Thyroid gland (tissue), 4 donors: ENCODE measurements around the gene COL27A1. TPM values are rescaled to one million over a fixed set of nuclear protein-coding genes. Genes with fewer than 3 reads are reported as not detected.

Experiments
- DNase-seq, 2 donors: peaks; one replicate each; pipeline ENCODE4 v3.0.0-alpha.2; 2019
- H3K27ac ChIP-seq, 3 donors: fragments of 200-600 bp; sonication (generic); 1 replicate in 2 of 3; 2 replicates in 1 of 3; pipeline ENCODE4 v1.5.1; 2016 to 2019; ENCODE audit warnings: mild to moderate bottlenecking in 1 of 3, moderate library complexity in 1 of 3
- H3K27me3 ChIP-seq: fragments of 200-600 bp; sonication (generic); one replicate; pipeline ENCODE4 v1.5.1; 2019
- H3K36me3 ChIP-seq, 2 donors: fragments of 200-600 bp; sonication (generic); one replicate each; pipeline ENCODE4 v1.5.1; 2016 to 2019
- H3K4me1 ChIP-seq, 2 donors: fragments of 200-600 bp; sonication (generic); one replicate each; pipeline ENCODE4 v1.5.1; 2017 to 2019
- H3K4me3 ChIP-seq, 3 donors: fragments of 200-600 bp; sonication (generic); replicated peaks in 1 of 3; 1 replicate in 2 of 3; 2 replicates in 1 of 3; pipeline ENCODE4 v1.5.1; 2016; ENCODE audit warnings: mild to moderate bottlenecking in 1 of 3
- H3K9me3 ChIP-seq: fragments of 200-600 bp; sonication (generic); one replicate; pipeline ENCODE4 v1.5.1; 2017
- POLR2A ChIP-seq, 2 donors: fragments of 450-650 bp; IDR thresholded peaks; one replicate each; pipeline ENCODE4 v1.6.1; 2017; ENCODE audit warnings: antibody characterized with exemption in 2 of 2, mild to moderate bottlenecking in 2 of 2, moderate library complexity in 1 of 2
- WGBS, 2 donors: methylation state at CpG; one replicate each; pipeline ENCODE4 v1.1.5; 2017; 5-methylcytosine and 5-hydroxymethylcytosine counted together
- intact Hi-C: fragments of 100-400 bp; cut with DNase I; formaldehyde crosslinking; loops from one replicate; pipeline ENCODE4 v1.15.1; 2023
- total RNA-seq, 4 donors: library from RNA; depleted of rRNA; stranded (reverse); fragments of >200 nt; gene quantifications; one replicate each; pipeline ENCODE4 v1.2.3, GENCODE V29; 2016
- TF ChIP-seq, protein P1 (sequence below), 6 experiments: fragments of 200-600 bp in 3 of 6; fragments of 450-650 bp in 3 of 6; sonication (generic) in 3 of 6; IDR thresholded peaks; one replicate each; pipeline ENCODE4 v1.5.1; 2016 to 2019; ENCODE audit warnings: antibody characterized with exemption in 6 of 6, mild to moderate bottlenecking in 2 of 6, inconsistent platforms in 1 of 6, moderate library complexity in 1 of 6

COL27A1 gene
- total RNA-seq, 4 donors from 2014 or later = 6.7 to 32.5 (median 10.6) TPM

DNA sequence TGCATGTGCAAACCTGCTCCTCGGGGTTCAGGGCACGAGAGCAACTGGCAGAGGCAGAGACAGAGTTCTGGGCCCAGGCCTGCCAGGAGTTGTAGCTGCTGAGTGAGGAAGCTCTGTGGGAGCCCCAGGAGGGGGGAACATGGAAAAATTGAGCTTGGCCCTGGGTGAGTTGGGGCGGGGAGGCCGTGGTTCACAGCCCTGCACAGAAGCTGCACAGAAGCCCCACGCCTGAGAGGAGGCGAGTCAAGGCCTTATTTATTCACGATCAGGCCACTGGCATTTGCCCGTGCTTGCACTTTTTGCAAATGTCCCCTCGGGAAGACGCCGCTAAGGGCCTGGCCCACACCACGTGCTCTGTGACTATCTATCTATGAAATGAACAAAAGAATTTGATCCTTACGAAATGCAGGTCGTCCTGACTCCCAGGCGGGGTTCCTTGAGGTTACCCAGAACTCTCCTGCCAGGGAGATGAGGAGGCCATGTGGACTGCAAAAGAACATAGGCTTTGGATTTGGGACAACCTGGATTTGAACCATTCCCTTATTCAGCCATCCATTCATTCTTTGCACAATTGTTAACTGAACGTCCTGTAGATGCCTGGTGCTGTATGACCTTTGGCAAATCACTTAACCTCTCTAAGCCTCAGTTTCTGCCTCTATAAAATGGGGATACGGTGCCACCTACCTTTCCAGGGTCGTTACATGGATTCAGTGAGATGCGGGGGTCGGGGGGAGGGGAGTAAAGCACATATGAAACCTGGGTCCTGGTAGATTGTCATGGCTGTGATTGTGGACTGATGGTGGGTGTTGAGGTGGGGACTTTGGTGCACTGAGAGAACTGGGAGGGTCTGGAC is 17.9 kb downstream of the COL27A1 start:
- no peak for DNase-seq
- WGBS, 2 donors = 70 to 74% methylated on average over 18 to 20 of the region's 20 CpGs
- no peak overlapping the region for H3K27ac ChIP-seq
- intact Hi-C loops = no loop called here
- H3K36me3 ChIP-seq = no peaks in the 10 kb centered on the region
- no peaks in the 10 kb centered on the region for H3K4me1 ChIP-seq
- no peaks in the 10 kb centered on the region for H3K9me3 ChIP-seq
- no peak overlapping the region for H3K4me3 ChIP-seq
- no peaks in the 10 kb centered on the region for H3K27me3 ChIP-seq
- TF ChIP-seq, protein P1, sequence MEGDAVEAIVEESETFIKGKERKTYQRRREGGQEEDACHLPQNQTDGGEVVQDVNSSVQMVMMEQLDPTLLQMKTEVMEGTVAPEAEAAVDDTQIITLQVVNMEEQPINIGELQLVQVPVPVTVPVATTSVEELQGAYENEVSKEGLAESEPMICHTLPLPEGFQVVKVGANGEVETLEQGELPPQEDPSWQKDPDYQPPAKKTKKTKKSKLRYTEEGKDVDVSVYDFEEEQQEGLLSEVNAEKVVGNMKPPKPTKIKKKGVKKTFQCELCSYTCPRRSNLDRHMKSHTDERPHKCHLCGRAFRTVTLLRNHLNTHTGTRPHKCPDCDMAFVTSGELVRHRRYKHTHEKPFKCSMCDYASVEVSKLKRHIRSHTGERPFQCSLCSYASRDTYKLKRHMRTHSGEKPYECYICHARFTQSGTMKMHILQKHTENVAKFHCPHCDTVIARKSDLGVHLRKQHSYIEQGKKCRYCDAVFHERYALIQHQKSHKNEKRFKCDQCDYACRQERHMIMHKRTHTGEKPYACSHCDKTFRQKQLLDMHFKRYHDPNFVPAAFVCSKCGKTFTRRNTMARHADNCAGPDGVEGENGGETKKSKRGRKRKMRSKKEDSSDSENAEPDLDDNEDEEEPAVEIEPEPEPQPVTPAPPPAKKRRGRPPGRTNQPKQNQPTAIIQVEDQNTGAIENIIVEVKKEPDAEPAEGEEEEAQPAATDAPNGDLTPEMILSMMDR (IDR thresholded peaks at IDR 0.05) = no peak
- no peak for TF ChIP-seq POLR2A (IDR thresholded peaks at IDR 0.05)

DNA sequence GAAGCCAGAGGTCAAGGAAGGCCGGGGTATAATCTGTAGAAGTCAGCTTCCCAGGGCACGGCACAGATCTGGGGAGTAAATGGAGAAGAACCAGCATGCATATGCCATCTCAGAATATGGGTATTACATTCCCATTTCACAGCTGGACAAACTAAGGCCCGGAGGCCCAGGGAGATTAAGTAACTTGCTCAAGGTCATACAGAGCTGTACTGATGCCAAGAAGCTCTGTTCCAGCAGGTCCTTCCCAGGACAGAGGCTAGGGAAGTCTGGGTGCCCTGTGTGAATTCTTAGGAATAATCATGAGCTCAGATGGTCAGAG is 19.2 kb downstream of the COL27A1 start:
- no peaks in the 10 kb centered on the region for H3K4me1 ChIP-seq
- no peaks in the 10 kb centered on the region for H3K36me3 ChIP-seq
- DNase-seq = no peak
- no peak overlapping the region for H3K27ac ChIP-seq
- 64 to 76% methylated on average over 3 of the region's 3 CpGs for WGBS, 2 donors
- intact Hi-C loops = no loop called here
- TF ChIP-seq, protein P1 (IDR thresholded peaks at IDR 0.05) = no peak
- TF ChIP-seq POLR2A (IDR thresholded peaks at IDR 0.05) = no peak
- H3K27me3 ChIP-seq = no peaks in the 10 kb centered on the region
- H3K4me3 ChIP-seq = no peak overlapping the region
- no peaks in the 10 kb centered on the region for H3K9me3 ChIP-seq

DNA sequence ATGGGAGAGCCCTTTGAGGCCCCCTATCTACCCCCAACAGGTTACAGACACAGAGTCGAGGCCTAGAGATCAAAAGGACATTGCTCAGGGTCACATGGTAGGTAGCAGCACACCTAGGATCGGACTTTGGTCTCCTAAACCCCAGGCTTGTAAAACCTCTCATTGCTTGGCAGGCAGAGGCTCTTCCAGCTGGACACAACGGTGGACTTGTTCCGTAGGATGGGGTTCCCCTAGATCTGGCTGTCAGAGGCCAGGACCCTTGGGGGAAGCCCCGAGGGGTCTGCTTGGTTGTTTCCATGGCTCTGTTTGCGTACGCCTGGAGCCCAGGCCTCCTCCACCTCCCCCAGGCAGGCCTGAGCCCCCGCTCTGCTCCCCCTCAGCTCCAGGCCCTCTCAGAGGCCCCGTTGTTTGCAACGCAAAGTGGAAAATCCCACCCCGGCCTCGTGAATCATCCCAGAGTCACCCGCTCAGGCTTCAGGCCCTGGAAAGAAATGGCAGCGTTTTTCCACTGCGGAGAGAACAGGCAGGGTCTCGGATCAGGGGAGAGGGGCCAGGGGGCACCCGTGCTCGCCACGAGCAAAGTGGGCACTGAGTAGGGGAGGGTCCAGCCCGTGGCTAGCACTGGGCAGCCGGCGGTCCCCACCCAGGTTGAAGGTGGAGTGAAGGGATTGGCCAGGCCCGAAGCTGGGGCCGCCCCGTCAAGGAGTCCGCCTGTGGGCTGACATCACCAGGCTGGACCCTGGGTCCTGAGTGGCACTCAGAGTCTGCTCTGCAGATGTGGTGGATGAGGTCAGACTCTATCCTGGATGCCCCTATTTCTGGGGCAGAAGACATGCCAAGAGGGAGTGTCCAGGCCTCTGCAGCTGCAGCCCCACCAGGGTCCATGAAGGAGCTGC is 19.8 kb downstream of the COL27A1 start:
- DNase-seq = no peak
- no peaks in the 10 kb centered on the region for H3K9me3 ChIP-seq
- no peaks in the 10 kb centered on the region for H3K36me3 ChIP-seq
- intact Hi-C loops = no loop called here
- TF ChIP-seq, protein P1 (IDR thresholded peaks at IDR 0.05) = no peak
- TF ChIP-seq POLR2A (IDR thresholded peaks at IDR 0.05) = no peak
- H3K4me3 ChIP-seq = no peak overlapping the region
- H3K27ac ChIP-seq = no peak overlapping the region
- WGBS, 2 donors = 72% methylated on average over 18 of the region's 26 CpGs; no CpG with 5 or more reads in 1 of the 2 donors
- no peaks in the 10 kb centered on the region for H3K27me3 ChIP-seq
- H3K4me1 ChIP-seq = no peaks in the 10 kb centered on the region

DNA sequence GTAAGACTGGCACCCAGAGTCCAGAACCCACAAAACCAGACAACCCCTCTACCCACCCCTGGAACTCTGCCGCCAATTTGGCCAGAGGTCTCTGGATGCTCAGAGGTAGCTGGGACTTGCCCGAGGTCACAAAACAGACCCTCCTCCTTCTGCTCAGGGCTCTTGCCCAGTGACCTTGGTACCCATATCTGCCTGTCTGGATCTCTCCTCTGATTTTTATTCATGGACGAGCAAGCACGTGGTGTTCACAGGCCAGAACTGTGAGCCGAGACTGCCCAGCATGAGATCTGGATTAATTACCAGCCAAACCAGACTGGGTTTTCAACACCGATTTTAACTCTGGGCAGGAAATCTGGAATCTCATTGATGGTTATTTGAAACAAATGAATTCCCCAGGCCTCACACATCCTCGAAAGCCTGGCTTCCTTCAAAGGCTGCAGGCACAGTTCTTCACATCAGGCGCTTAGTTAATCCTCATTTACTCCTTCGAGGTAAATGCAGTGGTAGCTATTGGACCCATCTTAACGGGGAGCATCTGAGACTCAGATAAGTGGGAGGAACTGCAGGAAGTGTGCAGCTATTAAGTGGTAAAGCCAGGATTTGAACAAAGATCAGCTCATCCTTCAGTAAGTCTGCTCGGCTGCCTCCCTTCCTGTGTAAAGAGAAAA is 21.4 kb downstream of the COL27A1 start:
- H3K4me1 ChIP-seq = no peaks in the 10 kb centered on the region
- H3K9me3 ChIP-seq = no peaks in the 10 kb centered on the region
- intact Hi-C loops = no loop called here
- no peak overlapping the region for H3K27ac ChIP-seq
- no peak overlapping the region for H3K4me3 ChIP-seq
- no peak for DNase-seq
- 72 to 78% methylated on average over 11 of the region's 11 CpGs for WGBS, 2 donors
- H3K36me3 ChIP-seq = no peaks in the 10 kb centered on the region
- TF ChIP-seq, protein P1 (IDR thresholded peaks at IDR 0.05) = no peak
- no peak for TF ChIP-seq POLR2A (IDR thresholded peaks at IDR 0.05)
- H3K27me3 ChIP-seq = no peaks in the 10 kb centered on the region
